Activated naive CD8-positive, alpha-beta T cell (primary cell): ENCODE data around the gene BACH2.
"Not testable (repeated sequence)": the region's sequence is repeated elsewhere in the genome, so short reads cannot be mapped to it uniquely, and the experiment has no call there.

Source experiments
- H3K27ac Mint-ChIP-seq: one replicate; pipeline ENCODE4 v1.8.0; 2021; ENCODE audit warnings: mixed read lengths
- H3K27me3 Mint-ChIP-seq: one replicate; pipeline ENCODE4 v1.8.0; 2021; ENCODE audit warnings: mixed read lengths
- H3K36me3 Mint-ChIP-seq: one replicate; pipeline ENCODE4 v1.8.0; 2021; ENCODE audit warnings: mixed read lengths
- H3K4me1 Mint-ChIP-seq: one replicate; pipeline ENCODE4 v1.8.0; 2021; ENCODE audit warnings: low read depth, mixed read lengths
- H3K4me3 Mint-ChIP-seq: one replicate; pipeline ENCODE4 v1.8.0; 2021; ENCODE audit warnings: mild to moderate bottlenecking, mixed read lengths
- H3K9me3 Mint-ChIP-seq: one replicate; pipeline ENCODE4 v1.8.0; 2021; ENCODE audit warnings: low read depth, mixed read lengths

The BACH2 gene

DNA sequence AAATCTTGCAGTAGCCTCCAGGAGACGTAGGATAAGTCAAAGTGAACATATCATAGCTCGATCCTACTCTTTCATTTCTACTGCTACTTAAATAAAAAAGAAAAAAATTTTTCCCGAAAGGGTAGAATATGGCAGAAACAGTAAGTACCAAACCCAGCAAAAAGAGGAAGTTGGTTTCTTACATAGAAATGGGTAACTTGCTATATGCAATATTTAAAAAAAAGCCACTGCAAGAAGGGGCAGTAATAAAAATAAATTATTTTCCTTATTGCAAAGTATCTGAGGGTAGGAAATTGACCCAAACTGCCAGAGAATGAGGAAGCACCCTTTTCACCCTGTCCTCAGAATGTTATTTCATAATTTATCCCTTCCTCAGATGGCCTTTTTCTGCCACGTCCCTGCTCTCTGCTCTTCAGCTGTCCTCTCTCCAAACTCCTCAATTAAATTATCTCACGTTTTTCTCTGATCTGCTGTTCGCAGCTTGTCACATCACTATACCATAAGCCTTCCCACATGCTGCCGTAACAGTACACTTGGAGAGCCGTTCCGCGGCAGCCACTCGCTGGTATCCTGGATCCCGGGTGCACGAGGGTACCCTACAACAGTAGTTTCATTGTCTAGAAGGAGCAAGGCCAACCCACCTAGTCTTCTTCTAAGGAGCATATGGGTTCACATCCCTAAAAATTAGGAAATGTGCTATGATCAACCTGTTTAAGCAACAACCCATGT lies 149.6 kb downstream of the BACH2 start:
- Mint-ChIP-seq H3K36me3 (peaks cover 36% of the 10 kb centered on the region), H3K4me1 (peaks cover 94% of the 10 kb centered on the region), H3K27ac (peak overlapping the region; percentile 98), H3K4me3 (peak overlapping the region; percentile 52), H3K9me3 (no peaks in the 10 kb centered on the region), H3K27me3 (no peaks in the 10 kb centered on the region)

DNA sequence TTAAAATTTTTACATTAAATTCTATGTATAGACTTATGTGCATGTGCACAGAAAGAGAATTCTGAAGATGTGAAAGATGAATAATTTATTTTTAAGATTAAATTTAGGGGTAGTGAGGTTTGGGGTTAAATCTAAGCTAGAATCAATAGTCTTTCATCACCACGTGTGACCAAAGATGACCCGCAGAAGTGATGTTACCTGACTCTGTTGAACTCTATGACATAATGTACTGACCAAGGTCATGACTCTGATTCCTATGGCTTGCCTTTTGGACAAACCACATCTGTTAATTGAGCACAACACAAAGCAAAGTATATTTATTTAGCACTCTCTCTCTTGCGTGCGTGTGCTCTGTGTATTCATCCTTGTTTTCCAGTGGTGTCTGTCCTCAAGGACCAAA lies 150.6 kb downstream of the BACH2 start:
- peaks cover 92% of the 10 kb centered on the region for H3K4me1 Mint-ChIP-seq
- H3K36me3 Mint-ChIP-seq = peaks cover 37% of the 10 kb centered on the region
- H3K4me3 Mint-ChIP-seq = peak overlapping the region; percentile 71
- no peaks in the 10 kb centered on the region for H3K27me3 Mint-ChIP-seq
- peak overlapping the region; percentile 98 for H3K27ac Mint-ChIP-seq
- no peaks in the 10 kb centered on the region for H3K9me3 Mint-ChIP-seq

DNA sequence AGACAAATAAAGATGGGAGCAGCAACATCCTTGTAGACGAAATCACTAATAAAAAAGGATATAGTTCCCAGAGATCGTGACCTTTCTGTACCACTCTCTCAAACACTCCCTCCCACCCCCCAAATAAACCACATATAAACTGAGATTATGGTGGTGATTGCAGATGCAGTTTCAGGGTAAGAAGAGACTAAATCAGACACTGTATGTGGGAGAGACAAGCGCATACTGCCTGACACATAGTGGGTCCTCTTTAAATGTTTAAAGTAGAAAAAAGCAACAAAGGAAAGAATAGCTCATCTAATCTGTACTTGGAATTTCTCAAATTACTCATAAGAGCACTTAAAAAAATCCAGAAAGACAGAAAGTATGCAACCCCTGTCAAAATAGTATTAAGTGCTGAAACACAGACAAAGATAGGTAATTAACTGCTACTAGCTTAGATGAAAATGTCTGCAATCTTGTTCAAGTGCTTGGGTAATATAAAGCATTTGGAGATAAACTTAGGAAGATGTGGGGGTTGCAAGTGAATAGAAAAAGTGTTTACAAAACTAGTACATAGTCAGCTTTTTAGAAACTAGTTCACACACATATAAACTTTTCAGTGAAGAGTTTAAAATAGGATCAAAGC lies 151.6 kb downstream of the BACH2 start:
- Mint-ChIP-seq H3K9me3 (no peaks in the 10 kb centered on the region), H3K27ac (peak overlapping the region; percentile 98), H3K36me3 (peaks cover 34% of the 10 kb centered on the region), H3K4me3 (peak overlapping the region; percentile 71), H3K4me1 (peaks cover 87% of the 10 kb centered on the region), H3K27me3 (no peaks in the 10 kb centered on the region)

DNA sequence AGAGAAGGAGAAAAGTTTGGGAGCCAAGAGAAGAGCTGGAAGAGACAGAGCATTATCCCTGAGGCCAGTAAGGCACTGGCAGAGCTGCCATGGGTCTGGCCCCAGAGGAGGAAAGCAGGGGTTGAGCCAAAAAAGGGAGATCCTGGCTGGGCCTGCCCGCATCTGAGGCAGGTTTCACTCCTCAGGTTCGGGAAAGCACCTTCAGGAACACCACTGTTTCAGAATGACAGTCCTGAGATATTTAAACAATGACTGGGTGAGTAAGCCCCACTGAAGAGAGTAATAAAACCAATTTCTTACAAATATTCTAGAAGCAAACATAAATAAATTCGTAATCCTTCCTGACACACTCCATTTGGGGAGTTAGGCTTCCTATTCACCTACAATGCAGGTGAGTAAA lies 152.2 kb downstream of the BACH2 start:
- H3K27me3 Mint-ChIP-seq = no peaks in the 10 kb centered on the region
- H3K27ac Mint-ChIP-seq = peak overlapping the region; percentile 98
- peaks cover 87% of the 10 kb centered on the region for H3K4me1 Mint-ChIP-seq
- peaks cover 36% of the 10 kb centered on the region for H3K36me3 Mint-ChIP-seq
- peak overlapping the region; percentile 71 for H3K4me3 Mint-ChIP-seq
- no peaks in the 10 kb centered on the region for H3K9me3 Mint-ChIP-seq

DNA sequence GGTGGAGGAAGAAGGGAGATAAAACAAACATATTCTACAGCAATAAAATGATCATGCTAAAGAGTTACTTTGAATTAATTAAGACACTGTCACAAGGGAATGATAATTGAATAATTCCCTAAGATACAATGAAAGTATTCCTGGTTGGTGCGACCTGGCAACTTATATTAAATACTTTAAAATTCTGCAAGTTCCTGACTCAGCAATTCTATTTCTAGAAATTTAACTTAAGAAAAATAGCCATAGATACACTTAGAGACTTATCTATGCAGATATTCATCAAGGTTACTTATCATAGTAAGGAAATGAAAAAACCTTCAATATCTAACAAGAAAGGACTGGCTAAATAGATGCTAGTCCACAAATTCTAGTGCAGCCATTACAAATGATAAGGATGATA lies 156.0 kb downstream of the BACH2 start:
- H3K36me3 Mint-ChIP-seq = peaks cover 31% of the 10 kb centered on the region
- no peaks in the 10 kb centered on the region for H3K27me3 Mint-ChIP-seq
- no peaks in the 10 kb centered on the region for H3K9me3 Mint-ChIP-seq
- H3K4me3 Mint-ChIP-seq = no peak overlapping the region
- H3K27ac Mint-ChIP-seq = no peak overlapping the region
- H3K4me1 Mint-ChIP-seq = peaks cover 87% of the 10 kb centered on the region

DNA sequence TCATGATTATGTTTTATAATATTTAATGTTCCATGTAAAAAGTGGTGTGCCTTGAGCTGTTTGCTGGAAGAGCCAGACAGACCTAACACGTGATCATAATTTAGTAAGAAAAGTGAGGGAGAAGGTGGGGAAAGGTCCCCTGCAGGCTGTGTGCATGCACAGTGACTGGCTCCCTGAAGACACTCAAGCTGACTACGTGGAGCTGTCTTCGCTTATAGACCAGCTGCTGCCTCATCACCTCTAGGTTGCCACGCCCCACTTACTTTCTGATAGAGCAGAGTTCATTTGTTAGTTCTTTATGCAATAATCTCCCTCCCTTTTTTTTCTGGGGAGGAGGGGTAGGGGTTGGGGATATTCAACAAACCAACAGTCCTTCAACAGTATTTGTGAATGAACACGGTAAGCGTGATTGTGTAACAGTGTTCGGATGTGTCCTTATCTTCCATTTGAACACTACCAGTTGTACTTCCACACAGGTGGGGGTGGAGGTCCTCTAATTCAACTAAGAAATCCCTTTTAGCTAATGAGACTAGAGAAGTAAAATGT lies 157.3 kb downstream of the BACH2 start:
- H3K4me1 Mint-ChIP-seq = peaks cover 86% of the 10 kb centered on the region
- H3K9me3 Mint-ChIP-seq = no peaks in the 10 kb centered on the region
- peaks cover 30% of the 10 kb centered on the region for H3K36me3 Mint-ChIP-seq
- no peak overlapping the region for H3K4me3 Mint-ChIP-seq
- peak overlapping the region; percentile 76 for H3K27ac Mint-ChIP-seq
- H3K27me3 Mint-ChIP-seq = no peaks in the 10 kb centered on the region

DNA sequence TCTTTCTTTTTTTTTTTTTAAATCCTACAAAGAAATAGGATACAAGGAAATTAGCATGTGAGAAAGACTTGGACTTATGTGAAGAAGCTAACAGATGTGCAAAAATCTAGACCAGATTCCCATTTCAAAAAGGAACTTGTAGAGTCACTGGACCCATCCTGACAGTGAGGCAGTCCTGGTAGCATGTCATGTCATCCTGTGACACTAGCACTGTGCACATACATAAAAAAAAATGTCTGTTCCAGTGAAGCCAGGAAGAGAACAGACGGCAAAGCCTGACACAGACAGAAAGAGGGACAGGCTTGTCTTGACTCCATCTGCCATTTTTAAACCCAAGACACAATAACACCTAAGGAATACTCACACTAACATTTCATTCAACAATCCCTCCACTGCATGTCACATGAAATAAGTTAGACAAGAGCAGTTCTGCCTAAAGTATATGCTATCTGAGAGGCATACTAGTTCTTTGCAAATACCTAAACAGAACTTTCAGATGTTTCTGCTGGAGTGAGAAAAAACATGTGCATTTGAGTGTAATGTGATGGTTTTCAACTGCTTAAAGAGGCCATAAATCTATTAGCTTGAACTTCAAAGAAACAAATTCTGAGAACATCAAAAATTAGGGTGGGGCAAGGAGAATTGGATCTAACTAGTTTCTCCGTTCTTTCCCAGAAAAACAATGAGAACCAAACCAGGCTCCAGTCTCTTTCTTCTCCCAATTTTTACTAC lies 159.6 kb downstream of the BACH2 start:
- peaks cover 30% of the 10 kb centered on the region for H3K36me3 Mint-ChIP-seq
- no peaks in the 10 kb centered on the region for H3K27me3 Mint-ChIP-seq
- H3K4me3 Mint-ChIP-seq = peak overlapping the region; percentile 4
- H3K9me3 Mint-ChIP-seq = no peaks in the 10 kb centered on the region
- peak overlapping the region; percentile 86 for H3K27ac Mint-ChIP-seq
- H3K4me1 Mint-ChIP-seq = peaks cover 79% of the 10 kb centered on the region

DNA sequence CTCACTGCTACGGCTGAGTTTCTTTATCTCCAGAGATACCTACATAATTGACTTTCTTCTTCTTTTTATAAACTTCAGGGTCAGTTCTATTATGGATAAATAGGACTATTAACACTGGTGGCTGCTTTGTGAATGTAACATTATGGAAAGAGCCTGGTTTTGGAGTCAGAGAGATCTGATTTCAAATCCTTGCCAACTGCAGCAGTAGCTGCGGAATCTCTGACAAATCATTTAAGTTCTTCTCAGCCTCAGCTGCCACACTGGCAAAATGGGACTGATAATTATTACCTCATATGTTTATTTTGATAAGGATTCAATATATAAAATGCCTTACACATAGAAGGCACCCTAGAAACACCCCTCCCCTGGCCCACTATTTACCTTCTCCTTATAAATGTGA lies 160.5 kb downstream of the BACH2 start:
- Mint-ChIP-seq H3K27me3 (no peaks in the 10 kb centered on the region), H3K9me3 (no peaks in the 10 kb centered on the region), H3K4me1 (peaks cover 83% of the 10 kb centered on the region), H3K36me3 (peaks cover 33% of the 10 kb centered on the region), H3K4me3 (peak overlapping the region; percentile 6), H3K27ac (peak overlapping the region; percentile 75)

DNA sequence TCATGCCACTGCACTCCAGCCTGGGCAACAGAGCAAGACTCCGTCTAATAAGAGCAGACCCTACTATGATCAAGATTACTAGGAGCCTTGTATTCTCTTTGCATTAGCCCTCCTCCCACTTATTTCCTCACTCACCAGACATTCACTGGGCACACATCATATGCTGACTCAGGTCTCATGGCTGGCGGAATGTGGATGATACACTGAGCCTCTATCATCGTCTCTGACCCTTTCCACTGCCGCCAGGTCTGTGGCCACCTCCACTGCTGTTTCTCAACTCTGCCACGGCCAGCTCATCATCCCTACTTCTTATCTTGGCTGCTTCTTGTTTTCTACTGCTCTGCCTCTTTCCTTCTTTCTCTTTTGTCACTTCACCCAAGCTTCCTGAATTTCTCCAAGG lies 161.0 kb downstream of the BACH2 start:
- Mint-ChIP-seq H3K9me3 (no peaks in the 10 kb centered on the region), H3K4me1 (peaks cover 88% of the 10 kb centered on the region), H3K27me3 (no peaks in the 10 kb centered on the region), H3K36me3 (peaks cover 35% of the 10 kb centered on the region), H3K4me3 (peak overlapping the region; percentile 6), H3K27ac (peak overlapping the region; percentile 75)

DNA sequence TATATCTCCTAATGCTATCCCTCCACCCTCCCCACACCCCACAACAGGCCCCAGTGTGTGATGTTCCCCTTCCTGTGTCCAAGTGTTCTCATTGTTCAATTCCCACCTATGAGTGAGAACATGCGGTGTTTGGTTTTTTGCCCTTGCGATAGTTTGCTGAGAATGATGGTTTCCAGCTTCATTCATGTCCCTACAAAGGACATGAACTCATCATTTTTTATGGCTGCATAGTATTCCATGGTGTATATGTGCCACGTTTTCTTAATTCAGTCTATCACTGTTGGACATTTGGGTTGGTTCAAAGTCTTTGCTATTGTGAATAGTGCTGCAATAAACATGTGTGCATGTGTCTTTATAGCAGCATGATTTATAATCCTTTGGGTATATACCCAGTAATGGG lies 163.0 kb downstream of the BACH2 start:
- Mint-ChIP-seq H3K4me1 (peaks cover 82% of the 10 kb centered on the region), H3K36me3 (peaks cover 32% of the 10 kb centered on the region)
- H3K9me3 Mint-ChIP-seq, H3K4me3 Mint-ChIP-seq, H3K27ac Mint-ChIP-seq, H3K27me3 Mint-ChIP-seq: not testable (repeated sequence)

DNA sequence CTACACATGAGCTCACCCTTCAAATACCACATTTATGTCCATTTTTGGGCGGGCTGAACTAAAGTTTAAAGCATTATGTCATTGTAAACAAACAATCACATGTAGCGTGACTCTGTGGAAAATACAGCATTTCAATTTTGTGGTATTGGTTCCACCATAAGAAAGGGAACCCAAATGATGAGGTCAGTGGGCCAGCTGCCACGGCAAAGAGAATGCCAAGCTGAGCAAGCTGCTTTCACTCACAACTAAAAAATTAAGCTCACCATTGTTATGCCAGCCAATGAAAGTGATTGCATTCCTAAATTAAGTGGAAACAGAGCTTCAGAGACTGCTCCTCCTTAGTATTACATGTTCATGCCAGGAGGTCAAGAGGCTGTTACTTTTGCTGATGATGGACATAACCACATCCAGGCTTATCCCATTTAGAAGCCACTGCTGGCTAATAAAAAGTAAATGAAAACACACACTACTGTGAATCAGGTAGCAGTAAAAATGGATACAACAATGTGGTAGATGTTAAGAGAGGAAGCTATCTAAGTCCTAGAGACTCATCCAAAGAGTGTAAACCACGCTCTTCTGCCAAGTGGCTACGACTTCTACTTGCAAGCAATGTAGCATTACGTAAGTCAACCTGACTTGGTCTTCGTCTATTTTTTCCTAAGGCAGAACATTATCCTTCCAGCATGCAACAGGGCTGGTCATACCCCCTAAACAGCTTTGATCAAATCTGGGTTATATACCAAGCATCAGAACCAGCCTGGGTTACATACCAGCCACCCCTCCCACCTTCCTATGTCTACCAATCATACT lies 164.8 kb downstream of the BACH2 start:
- Mint-ChIP-seq H3K9me3 (no peaks in the 10 kb centered on the region), H3K36me3 (peaks cover 31% of the 10 kb centered on the region), H3K27me3 (no peaks in the 10 kb centered on the region), H3K4me1 (peaks cover 78% of the 10 kb centered on the region), H3K27ac (peak overlapping the region; percentile 94), H3K4me3 (no peak overlapping the region)

DNA sequence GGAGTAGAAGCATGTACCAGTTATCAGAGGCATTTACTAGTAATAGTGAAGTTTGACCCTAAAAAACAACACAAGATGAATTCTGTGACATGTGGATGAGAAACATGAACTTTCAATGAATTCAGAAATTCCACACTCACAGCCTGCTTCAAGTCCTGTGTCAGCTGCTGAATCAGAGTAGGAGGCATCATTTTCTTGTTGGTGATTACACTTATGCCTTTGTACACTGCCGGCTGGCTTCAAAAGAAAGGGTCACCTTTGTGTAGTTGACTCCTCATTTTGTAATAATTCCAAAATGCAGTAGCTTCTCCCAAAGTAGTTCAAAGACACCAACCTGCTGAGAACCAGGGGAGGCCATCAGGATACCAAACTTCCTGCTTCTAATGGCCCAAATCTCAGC lies 165.5 kb downstream of the BACH2 start:
- Mint-ChIP-seq H3K36me3 (peaks cover 34% of the 10 kb centered on the region), H3K27me3 (no peaks in the 10 kb centered on the region), H3K4me1 (peaks cover 79% of the 10 kb centered on the region), H3K9me3 (no peaks in the 10 kb centered on the region), H3K27ac (peak overlapping the region; percentile 94), H3K4me3 (peak overlapping the region; percentile 5)

DNA sequence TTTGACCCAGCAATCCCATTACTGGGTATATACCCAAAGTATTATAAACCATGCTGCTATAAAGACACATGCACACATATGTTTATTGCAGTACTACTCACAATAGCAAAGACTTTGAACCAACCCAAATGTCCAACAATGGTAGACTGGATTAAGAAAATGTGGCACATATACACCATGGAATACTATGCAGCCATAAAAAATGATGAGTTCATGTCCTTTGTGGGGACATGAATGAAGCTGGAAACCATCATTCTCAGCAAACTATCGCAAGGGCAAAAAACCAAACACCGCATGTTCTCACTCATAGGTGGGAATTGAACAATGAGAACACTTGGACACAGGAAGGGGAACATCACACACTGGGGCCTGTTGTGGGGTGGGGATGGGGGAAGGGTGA lies 168.0 kb downstream of the BACH2 start:
- not testable (repeated sequence) for H3K4me3 Mint-ChIP-seq, H3K9me3 Mint-ChIP-seq, H3K27me3 Mint-ChIP-seq
- peaks cover 85% of the 10 kb centered on the region for H3K4me1 Mint-ChIP-seq
- H3K36me3 Mint-ChIP-seq = peaks cover 27% of the 10 kb centered on the region
- peak overlapping the region; percentile 34 for H3K27ac Mint-ChIP-seq

DNA sequence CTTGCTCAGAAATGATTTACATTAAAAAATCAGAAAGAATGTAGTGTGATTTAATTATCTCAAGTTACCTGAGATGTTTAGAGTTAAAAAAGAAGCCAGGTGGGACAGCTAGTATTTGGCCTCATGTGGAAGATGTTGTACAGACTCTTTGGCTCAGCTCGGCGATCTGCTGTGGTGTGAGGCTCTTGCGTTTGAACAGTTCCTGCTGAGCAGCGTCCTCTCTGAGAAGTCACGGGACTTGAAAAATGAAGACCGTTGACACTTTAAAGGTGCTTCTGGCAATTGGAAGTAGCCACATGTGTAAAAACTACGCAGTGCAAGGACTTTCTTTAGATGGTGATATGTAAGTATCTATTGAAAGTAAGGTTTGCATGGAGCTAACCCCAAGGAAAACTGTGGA lies 169.0 kb downstream of the BACH2 start:
- Mint-ChIP-seq H3K36me3 (peaks cover 28% of the 10 kb centered on the region), H3K4me3 (peak overlapping the region; percentile 55), H3K27me3 (no peaks in the 10 kb centered on the region), H3K27ac (peak overlapping the region; percentile 81), H3K9me3 (no peaks in the 10 kb centered on the region), H3K4me1 (peaks cover 85% of the 10 kb centered on the region)
